G401.6 (cell line): Measurements from ENCODE around the gene DCAKD.

Source experiments
- FAIRE-seq: peaks from 2 replicates; lab custom pipeline; 2012; peaks lifted over from hg19 to GRCh38; lab: Jason Lieb, UNC

Gene DCAKD

DNA sequence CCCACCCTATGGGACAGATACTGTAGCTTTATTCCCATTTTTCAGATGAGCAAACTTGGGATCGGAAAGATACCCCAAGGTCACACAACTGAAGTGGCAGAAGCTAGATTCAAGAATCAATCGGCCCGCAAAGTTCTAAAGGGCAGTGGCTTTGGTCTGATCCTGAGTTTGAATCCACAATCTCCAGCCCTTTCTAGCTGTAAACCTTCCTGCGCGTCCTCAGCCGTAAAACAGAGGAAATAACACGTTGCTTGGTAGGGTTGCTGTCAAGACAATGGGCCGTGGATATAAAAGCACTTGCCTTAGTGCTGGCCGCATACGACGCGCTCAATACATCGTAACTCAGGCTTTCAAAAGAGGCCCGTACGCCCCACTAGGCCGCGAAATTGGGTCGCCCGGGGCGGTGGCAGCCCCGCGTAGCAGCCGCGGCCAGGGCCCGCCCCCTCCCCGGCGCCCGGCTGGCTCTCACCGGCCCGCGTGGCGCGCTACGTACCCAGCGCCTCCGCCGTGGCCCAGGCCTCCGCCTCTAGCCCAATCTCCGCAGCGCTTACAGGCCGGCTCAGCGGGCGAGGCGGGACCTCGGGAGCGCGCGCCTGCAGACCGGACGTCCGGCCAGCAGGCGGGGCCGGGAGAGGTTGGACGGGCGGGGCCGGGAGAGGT lies at the start of gene DCAKD:
TSS of gene DCAKD (minus strand) at position 573 of the 660 bp plus-strand sequence. CDS start 16,747 bp downstream, outside the sequence.
- no peak for FAIRE-seq

GRCh38 chr17:45098869-45099616 lies 47.6 kb upstream of the DCAKD start:
- peak; percentile 23 for FAIRE-seq

DNA sequence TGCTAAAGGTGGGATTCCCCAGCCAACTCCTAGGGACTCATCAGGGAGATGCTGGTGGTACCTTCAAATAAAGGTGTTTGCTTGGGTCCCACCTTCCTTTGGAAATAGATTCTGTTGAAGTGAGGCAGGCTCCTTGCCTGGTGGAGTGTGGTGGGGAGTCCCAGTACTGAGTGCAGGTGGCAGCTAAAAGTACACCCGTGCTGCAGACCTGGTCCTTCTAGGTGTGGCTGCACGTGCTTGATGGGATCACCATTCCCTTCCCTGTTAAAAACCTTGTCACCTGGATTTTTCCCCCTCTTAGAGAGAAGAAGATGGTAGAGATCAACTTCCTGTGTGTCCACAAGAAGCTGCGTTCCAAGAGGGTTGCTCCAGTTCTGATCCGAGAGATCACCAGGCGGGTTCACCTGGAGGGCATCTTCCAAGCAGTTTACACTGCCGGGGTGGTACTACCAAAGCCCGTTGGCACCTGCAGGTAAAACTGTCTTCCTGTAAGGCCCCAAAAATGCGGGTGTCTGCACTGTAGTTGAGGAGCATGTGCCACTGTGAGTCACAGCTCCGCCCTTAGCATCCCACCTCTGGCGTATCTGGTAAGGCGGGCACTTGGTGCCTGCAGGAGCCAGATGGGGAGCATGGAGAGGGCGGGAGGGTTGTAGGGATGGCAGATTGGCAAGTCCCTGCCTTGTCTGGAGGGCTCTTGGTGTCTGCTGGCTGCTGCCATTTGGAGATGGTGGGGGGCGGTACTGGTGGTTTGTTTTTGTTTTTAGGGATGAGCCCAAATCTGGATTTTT lies 46.8 kb upstream of the DCAKD start:
- FAIRE-seq = no peak

DNA sequence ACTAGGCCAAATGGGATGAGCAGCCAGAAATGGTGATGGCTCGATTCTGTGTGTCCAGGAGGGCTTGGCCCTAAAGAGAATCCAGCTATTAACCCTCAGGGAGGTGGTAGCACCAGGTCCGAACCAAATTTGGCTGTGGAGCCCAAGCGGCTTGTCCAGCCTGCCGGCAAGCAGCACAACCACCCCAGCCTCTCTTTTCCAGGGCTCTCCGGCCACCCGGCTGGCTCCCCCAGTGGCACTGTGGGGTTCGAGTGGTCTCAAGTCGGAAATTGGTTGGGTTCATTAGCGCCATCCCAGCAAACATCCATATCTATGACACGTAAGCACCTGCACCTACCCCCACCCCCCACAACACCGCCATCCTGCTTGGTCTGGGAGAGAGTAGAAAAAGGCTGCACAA lies 45.5 kb upstream of the DCAKD start:
- FAIRE-seq = no peak

DNA sequence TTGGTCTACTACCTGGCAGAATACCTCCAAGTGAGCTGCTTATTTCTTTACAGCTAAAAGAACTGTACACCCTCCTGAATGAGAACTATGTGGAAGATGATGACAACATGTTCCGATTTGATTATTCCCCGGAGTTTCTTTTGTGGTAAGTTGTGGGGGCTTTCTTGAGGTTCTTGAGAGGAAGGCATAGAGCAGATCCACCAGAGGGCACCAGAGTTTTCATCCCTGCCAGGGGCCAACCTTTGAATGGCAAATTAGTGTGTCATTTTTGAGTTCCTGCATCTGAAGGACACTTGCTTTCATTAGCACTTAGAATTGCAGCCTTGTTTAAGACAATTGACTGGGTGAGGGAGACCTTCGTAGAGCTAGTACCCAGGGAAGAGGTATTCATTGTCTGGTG lies 44.7 kb upstream of the DCAKD start:
- no peak for FAIRE-seq

DNA sequence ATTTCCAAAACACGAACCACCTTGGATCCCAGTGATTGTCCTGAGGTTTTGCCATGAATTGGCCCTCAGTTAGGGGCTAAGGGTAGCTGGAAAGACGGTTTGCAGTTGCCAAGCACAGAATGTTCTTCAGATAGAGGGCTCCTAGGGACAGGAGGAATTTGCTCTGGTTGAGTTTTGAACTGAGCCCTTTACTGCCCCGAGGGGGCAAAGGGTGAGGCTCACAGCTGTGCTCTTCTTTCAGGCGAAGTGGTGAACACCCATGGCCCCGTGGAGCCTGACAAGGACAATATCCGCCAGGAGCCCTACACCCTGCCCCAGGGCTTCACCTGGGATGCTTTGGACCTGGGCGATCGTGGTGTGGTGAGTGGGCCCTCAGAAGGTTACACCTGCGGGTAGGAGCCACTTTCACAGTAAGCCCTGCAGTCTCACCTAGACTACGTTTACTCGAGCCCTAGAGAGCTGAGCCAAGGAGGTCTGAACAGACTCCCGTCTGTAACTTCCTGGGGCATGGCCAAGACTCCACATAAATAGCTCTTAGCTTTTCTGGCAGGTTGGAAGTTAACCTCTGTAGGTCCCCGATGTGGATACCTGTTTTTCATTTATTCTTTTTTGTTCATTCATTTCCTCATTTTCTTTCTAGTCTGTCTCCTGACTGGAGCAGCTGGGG lies 42.1 kb upstream of the DCAKD start:
- no peak for FAIRE-seq

- no peak for FAIRE-seq
These were observed 41.5 kb upstream of the DCAKD start for GRCh38 chr17:45092911-45093430.

GRCh38 chr17:45091778-45092425 lies 40.5 kb upstream of the DCAKD start:
- no peak for FAIRE-seq

GRCh38 chr17:45090711-45091110 lies 39.3 kb upstream of the DCAKD start:
- FAIRE-seq = no peak

DNA sequence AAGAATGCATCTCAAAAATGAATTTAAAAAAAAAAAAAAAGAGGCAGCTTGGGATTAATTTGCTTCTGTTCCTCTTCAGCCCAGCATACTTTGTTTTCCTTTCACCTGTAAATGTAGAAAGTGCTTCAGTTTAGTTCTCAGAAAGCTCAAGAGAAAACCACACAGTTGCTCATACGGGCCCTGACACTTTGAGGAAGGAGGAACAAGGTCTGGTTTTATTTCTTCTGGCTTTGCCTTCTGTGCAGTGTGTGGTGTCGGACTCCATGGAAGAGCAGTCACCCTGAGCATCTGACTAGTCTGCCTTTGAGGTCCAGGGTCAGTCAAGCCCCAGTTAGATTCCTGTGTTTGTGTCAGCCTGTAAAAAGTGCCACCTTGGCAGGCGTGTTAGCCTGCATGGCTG lies 37.3 kb upstream of the DCAKD start:
- FAIRE-seq = no peak

DNA sequence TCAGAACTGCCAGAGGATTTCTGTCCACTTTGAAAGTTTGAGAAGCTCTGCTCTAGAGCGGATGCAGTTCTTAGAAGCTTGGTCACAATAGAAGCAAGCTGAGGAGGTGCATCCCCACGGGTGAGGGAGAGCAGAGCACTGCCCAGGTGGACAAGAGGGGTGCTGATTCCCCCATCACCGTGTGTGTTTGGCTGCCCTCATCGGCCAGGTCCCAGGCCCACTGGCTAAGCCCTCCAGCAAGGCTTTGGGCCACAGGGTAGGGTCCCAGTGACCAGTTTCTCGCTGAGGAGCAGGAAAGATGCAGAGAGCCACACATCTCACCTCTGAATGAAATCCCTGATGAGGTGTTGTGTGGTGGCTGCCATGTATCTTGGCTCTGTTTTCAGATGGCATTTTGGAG lies 36.5 kb upstream of the DCAKD start:
- FAIRE-seq = no peak

DNA sequence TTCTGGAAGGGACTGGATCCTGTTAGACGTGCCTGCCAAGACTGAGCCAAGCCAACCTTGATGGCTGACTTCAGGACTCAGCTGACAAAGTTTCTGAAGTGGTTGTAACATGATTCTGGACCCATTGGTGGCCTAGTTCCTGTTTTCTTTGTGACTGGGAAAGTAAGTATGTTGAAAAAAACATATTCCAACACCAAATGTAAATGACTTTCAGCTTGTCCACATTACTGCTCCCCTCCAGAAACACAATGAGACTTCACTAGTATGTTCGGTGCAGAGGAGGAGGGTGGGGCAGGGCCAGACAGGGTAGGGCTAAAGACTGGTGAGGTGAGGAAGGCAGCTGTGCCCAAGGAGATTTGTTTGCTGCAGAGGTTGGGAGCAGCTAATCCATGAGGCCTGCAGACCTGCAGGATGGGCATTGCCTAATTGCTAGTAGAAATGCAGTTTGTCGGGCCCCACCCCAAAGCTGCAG lies 36.1 kb upstream of the DCAKD start:
- FAIRE-seq = no peak

DNA sequence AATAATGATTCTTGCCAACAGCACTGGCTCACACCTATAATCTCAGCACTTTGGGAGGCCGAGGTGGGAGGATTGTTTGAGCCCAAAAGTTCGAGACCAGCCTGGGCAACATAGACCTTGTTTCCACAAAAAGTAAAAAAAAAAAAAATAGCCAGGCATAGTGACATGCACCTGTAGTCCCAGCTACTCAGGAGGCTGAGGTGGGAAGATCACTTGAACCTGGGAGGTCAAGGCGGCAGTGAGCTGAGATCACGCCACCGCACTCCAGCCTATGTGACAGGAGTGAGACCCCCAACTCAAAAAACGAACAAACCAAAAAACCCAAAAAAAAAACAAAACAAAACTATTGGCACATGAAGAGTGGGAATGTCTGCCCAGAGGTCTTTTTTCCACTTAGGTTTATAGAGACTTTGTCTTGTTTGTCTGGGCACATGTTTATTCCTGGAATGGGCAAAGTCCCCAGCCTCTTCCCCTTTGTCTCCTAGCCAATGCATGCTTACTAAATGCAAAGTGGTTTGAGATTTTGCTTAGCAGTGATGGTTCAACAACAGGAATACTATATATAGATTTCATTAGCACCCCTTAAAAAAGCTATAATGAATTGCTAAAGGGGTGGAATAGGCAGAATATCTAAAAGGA lies 35.6 kb upstream of the DCAKD start:
- no peak for FAIRE-seq

- no peak for FAIRE-seq
These were observed 35.0 kb upstream of the DCAKD start for GRCh38 chr17:45086391-45086790.

GRCh38 chr17:45081047-45081703 lies 29.7 kb upstream of the DCAKD start:
- no peak for FAIRE-seq

DNA sequence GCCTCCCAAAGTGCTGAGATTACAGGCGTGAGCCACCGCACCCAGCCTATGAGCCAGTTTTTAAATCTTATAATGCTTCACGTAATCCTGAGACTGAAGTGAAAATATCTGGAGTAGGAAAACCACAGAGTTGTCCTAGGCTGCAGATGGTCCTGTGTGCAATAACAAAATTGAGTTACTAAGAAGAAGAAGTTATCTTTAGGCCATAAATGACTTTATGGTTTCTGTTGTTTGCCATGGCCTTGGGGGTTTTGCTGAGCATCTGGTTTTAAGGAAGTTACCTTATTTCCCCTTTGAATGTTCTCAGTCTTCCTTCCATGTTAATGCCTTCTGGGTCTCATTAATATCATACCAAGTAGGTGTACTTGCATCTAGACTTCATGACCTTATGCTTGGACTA lies 26.2 kb upstream of the DCAKD start:
- no peak for FAIRE-seq

GRCh38 chr17:45073414-45074070 lies 22.1 kb upstream of the DCAKD start:
- FAIRE-seq = no peak

DNA sequence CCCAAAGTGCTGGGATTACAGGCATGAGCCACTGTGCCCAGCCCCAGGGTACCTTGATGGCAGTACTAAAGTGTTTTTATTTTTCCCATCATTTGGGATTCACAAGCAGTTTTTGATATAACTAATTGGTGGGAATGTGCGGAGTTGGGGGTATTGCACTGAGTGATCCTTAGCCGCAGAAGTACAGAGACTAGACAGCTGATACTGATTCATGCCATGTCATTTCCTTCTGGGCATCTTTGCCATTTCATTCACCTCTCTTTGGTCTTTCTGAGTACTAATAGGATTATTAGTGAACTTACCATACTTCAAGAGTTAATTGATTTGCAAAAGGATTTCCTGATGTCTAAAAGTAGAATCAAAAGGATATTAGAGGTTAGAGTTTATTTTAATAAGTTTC lies 19.4 kb upstream of the DCAKD start:
- FAIRE-seq = no peak

DNA sequence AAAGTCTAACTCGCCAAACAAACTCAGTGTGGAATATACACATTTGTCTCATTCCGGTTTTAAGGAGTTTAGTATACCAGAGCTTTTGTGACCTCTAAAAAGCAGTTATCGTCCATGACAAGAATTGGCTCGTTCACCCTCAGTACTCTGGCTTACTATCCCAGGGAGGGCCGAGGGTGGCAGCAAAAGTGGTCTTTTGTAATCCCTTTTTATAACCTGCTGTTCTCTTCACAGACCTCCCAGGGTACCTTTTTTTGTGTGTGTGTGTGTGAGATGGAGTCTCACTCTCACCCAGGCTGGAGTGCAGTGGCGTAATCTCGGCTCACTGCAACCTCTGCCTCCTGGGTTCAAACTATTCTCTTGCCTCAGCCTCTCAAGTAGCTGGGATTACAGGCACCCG lies 18.6 kb upstream of the DCAKD start:
- FAIRE-seq = no peak

DNA sequence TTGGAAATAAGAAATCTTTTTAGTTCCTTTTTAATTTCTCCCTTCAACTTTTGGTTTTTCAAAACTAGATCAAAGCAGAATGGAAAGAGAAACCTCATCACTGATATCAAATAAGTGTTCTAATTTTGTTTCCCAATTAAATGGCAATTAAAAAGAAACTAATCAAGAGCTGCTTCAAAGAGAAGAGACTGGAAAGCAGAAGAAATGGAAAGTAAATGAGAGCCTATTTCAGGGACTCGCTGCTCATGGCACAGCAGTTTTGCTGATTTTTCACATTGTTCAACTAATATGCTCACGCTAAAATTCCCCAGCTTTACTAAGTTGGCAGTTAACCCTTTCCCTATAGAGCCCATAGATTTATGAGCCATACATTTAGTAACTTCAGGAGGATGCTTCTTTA lies 16.2 kb upstream of the DCAKD start:
- no peak for FAIRE-seq
